HG03066 (cell line): ENCODE results near the gene RNF212.

Experiments used
- ATAC-seq: cut with Tn5 transposase; IDR thresholded peaks from one replicate; pipeline ENCODE4 v1.9.1; 2021; ENCODE audit warnings: low read depth; ENCODE audit not compliant: unreplicated experiment

The RNF212 gene

DNA sequence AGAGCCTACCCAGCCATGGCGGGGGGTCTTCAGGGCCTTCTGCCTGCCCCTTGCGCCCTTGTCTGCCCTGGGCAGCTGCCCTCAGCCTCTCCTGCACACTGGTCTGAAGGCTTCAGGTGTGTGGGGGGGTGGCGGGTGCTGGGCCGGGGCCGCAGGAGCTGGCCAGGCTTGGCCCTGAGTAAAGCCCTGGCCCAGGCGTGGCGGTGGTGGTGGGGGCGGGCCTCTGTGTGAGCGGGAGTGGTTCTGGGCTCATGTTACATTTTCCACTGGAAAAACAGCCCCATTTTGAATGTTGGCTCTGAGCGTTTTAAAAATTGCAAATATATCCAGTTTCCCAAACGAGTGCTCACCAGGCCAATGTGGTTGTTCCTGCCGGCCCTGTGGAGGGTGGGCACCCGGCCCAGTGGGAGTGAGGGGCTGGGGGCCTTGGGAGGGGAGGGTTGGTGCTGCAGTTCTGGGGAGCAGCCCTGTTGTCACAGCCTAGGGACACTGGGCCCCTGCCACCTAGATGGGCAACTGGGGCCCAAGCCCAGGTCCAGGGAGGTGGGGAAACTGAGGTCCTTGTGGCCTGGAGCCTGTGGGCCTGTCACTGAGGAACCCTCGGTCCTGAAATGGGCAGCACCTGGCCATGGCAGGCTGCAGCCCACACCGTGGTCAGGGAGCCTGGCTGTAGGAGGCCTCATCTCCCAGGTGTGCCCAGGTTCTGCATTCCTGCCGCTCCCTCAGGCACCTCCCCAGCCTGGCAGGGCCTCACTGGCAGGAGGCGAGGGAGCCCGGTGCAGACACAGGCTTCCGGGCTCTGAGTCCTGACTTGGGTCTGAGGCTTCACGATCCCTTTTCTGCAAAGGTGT is 73.6 kb downstream of the RNF212 start:
- no peak for ATAC-seq

DNA sequence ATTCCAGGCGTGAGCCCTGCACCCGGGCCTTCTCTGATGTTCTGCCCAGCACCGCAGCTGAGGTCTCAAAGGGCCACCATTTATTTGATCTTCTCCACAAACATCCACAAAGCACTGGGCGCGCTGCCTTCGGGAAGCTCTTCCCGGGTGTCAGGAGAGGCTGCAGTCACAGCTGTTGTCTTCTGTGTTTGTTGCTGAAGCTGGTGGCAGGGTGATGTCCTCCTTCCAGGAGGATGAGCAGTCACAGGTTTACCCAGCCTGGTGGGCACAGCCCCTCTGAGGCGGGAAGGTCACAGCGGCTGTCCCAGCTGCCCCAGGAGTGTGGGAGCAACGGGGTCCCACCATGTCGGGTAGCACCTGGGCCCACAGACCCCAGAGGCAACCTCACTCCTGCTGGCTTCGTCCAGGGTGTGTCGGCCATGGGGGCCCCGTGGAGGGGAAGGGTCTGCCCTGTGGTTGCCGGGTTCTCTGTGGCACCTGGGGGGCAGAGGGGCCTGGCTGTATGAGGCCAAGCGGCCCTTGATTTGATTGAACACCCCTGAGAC is 74.3 kb downstream of the RNF212 start:
- no peak for ATAC-seq

DNA sequence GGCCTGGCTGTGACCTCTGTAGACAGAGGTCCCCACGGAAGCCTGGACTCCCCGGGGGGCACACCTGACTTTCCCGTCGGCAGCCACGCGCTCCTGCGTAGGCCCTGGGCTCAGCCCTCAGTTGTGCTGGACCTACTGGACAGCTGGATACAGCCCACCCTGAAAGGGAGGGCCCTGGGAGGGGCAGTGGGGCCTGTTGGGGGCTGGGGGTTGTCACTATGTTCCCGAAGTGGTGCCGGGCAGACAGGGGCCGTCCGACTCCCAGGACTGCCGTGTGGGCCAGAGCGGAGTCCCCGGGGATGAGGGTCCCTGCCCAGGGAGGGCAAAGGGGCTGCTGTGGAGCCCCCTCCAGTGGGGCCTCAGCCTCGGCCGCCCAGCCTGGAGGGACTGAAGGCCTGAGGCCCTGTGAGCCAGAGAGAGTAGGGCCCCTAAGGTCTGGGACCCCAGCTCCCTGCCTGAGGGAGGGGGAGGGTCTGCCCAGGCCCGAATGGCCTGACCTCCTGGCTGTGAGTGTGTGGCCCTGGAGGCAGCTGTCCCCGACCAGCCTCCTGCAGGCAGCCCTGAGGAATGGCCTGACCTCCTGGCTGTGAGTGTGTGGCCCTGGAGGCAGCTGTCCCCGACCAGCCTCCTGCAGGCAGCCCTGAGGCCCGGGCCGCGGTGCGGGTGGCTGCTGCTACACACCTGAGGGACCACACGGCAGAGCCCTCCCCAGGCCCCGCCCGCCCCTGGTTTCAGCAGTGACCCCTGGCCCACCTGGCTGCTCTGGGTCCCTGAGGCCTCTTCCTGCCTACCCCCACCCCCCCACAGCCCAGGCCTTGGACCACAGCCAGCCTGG is 76.2 kb downstream of the RNF212 start:
- no peak for ATAC-seq

DNA sequence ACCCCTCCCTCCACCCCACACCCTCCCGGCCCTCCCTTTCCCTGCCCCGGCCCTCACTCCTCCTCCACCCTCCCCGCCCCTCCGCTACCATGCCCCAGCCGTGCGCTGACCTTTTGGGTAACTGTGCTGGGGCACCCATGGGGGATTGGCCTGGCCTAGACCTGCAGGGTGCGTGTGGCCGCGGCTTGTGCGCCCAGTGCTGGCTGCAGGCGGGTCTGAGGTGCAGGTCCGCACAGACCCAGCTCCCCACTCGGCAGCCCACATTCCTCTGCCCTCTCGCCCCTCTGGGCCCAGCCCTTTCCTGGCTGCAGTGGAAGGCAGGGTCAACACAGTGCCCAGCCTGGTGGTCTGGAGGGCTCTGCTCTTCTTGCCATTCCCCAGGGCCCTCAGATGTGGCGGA is 77.3 kb downstream of the RNF212 start:
- ATAC-seq, result no peak

DNA sequence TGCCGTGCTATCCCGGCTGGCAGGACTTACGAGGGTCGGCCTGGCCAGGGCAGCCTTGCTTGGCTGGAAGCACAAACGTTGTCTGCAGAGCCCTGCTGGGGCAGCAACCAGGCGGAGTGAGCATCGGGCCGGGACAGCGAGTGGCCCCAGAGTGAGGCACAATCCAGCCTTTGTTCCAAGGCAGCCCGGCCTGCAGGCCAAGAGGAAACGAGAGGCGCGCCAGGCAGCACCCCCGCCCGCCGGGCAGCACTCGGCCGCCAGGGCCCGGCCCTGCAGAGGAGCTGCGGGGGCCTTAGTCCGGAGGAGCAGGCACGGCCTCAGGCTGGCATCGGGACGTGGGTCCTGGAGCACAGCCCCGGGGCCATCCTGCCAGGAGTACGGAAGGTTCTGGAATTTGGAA is 77.9 kb downstream of the RNF212 start:
- no peak for ATAC-seq

DNA sequence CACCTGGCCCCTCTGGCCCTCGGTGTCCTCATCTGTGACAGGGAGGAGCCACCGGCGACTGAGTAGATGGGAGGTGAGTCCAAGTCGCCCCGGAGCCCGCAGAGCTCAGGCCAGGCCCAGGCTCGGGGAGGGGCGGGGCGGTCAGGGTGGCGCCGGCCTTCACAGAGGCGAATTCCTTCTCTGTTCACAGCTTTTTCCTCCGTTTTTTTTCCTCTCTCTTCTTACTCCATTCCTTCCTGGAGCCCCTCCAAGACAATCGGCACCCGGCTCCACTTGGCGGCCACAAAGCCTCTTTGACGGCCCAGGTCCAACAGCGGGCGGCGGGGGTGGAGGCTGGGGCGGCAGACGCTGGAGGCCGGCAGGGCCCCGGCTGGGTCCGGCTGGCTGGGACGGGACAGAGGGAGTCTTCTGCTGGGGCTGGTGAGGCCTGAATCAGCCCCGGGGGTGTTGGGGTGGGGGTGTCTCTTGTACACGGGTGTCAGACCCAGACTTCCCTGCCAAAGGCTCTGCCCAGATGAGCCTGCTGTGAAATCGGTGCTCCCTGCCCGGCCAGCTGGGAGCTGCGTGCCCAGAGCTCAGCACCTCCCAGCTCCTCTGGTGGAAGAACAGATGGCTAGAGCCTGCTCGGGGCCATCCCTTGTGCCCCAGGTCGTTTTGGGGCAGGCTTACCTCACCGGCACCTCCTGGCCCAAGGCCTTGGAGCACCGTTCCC is 79.4 kb downstream of the RNF212 start:
- ATAC-seq, result no peak

DNA sequence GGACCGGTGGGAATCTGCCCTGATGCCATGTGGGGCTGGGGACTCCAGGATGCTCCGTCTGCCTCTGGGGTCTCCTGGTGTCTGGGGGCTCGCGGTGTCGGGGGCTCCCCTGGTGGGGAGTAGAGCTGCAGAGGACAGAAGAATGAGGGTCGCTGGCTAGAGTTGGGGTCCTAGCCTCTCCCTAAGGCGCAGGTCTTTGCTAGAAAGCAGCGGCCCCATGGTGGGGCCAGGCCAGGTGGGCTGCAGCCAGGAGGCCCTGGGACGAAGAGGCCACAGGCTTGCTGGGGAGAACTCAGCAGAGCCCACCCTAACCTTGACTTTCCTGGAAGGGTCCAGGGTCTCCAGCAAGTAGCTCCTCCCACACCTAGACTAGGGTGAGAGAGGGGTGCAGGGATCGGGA is 80.5 kb downstream of the RNF212 start:
- no peak for ATAC-seq

DNA sequence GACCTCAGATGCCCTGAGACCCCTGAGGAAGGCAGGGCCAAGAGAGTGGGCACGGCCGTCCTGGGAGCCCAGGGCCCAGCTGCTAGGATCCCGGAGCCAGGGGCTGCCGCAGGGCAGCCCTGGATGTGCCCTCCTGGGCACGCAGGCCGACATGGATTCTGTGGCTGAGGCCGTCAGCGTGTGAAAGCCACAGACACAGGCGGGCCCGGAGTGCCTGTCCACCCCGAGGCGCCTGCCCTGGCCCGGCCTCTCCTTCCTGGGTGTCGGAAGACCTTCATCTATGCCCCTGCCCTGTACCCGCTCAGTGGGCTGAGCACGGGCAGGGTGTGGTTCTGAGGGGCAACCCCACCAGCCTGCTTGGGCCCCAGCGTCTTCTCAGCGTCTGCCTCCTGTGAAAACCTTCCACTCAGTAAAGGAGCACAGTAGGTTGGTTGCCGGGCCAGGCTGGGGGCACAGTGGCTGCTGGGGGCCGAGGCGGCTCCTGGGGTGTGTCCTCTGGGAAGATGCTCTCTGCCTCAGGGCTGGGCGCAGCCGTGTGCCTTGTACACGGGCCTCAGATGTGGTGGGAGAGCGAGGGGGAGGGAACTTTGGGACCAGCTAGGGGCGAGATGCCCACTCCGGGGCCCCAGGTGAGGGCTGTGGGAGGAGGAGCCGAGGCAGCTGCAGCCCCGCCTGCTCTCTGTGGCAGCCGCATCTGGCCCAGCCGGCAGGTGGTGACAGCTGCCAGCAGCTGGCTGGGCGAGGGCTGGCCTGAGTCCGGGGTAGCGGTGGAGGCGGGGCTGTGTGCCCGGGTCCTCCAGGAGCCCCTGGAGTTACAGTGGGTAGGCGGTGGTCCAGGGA is 81.2 kb downstream of the RNF212 start:
- ATAC-seq, result no peak

DNA sequence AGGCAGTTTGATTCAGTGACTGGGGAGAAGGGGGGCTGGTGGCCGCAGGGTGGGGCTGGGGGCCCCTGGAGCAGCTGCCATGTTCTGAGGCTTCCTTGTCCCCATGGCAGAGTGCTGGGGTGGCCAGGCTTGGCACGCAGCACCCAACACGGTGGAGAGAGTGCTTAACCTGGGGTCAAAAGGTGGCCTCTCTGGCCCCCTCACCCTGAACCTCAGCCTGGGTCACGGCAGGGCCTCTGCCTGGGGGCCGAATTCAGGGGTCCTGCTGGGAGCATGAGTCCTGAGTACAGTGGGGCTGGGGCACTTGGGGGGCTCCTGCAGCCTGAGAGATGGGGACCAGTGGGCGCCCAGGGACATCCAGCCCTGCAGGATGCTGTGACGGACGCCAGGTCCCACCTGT is 82.0 kb downstream of the RNF212 start:
- no peak for ATAC-seq

DNA sequence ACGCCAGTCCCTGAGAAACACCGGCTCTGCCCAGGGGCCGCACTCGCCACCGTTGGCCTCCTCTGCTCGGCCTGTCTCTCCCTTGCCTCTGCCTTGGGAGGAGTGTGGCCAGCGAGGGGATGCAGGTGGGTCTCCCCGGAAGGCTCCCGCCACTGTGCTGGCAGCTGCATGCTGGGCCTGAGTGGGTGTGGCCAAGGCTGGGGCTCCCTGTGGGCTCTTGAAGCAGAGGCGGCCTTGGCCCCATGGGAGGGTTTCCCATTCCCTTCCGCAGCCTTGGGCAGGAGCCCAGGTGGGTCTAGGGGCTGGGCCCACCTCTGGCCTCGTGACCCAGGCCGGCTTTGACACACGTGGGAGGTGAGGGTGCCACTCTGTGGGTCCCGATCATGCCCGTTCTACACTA is 82.8 kb downstream of the RNF212 start:
- no peak for ATAC-seq

DNA sequence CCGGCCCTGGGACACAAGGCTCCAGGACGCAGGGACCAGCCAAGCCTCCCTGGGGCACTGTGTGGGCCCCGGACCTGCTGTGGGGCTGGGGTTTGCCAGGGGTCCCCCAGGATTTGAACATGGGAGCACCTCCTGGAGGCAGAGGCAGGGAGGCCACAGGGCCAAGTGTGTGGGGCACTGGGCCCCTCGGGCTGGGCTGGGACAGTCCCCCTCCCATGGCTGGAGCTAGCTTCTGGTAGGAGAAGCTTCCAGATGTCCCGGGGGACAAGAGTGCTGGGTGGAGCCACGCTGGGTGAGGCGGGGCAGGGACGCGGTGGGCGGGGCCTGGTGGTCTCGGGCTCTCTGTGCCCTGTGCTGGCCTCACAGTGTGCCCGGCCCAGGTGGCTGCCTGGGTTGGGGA is 83.3 kb downstream of the RNF212 start:
- no peak for ATAC-seq

DNA sequence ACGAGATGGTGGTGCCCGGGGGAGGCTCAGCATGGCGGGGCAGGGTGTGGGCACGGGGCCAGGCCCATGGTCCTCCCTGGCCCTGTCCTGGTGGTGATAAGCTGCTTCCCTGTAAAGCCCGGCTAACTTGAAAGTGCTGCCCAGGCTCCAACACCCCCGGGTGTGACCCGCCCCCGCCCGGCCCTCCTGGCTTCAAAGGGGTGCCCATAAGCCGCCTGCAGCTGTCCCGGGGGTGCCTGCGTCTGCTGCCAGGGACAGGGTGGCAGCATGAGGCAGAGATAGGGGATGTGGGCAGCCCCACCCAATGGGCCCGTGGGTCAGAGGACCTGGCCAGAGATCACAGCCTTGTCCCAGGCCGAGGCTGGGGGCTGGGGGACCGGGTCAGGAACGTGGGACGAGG is 83.8 kb downstream of the RNF212 start:
- no peak for ATAC-seq

DNA sequence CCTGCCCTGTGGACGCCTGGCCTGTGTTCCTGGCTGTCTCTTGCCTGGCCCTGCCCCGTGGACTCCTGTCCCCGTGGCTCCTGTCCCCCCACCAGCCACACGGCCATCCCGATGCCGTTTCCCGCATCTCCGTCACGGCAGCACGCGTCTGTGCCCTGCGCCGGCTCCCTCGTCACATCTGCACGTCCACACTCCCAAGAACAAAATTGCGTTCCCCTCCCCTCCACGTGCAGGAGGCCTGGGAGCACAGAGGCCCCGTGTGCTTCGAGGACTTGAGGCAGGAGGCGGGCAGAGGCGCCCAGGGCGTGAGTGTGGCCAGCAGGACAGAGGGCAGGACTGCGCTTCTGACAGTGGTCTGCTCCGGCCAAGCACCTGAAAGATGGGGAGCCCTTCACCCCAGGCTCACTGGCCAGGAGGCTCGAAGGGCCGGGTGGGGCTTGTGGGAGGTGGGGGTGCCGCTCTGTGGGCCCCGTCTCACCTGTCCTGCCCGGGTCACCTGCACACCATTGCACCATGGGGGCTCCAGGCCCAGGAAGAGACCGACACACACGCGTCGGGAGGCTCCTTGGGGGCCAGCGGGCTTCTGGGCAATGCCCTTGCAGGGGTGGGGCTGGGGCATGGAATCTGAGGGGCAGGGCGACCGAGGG is 84.7 kb downstream of the RNF212 start:
- no peak for ATAC-seq

DNA sequence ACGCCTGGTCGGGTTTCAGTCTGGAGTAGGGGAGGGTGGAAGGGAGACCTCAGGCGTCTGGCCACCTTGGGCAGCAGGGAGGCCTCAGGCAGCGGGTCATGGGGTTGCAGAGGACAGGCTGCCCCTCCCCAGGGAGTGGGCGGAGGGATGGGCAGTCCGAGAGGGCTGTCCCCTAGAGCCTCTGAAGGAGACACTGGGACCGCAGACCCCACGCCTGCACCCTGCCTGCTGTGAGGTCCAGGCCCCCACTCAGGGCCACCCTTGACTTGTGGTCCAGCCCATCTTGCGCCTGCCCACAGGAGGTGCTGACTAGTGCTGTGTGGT is 85.5 kb downstream of the RNF212 start:
- no peak for ATAC-seq

DNA sequence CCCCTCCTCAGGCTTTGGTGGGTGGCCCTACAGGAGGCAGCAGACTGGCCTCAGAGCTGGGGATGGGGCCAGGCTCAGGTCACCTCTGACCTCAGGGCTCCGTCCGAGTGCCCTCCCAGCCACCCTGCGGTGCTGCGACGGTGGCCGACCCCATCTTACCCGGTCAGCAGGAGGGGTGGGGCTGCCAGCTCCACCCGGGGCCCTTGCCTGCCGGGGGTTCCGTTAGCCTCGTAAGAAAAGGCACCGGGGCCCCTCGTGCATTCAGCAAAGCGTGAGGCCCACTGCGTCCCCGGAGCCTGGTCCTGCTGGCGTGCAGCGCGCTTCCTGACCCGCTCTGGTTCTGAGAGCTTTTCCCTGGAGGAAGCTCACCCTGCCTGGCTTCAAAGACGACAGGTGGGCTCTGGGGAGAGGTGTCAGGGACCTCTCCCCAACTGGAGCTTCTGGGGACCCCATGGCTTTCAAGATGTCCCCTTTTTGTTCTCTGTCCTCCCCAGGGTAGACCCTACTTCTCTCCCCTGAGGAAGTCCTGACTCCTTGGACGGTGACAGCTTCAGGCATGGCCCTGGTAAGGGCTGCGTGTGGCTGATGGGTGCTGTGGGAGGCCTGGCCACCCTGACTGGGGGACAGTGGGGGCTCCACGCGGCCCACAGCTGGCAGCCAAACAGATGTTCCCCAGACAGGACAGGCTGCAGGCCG is 86.0 kb downstream of the RNF212 start:
- ATAC-seq, result no peak

DNA sequence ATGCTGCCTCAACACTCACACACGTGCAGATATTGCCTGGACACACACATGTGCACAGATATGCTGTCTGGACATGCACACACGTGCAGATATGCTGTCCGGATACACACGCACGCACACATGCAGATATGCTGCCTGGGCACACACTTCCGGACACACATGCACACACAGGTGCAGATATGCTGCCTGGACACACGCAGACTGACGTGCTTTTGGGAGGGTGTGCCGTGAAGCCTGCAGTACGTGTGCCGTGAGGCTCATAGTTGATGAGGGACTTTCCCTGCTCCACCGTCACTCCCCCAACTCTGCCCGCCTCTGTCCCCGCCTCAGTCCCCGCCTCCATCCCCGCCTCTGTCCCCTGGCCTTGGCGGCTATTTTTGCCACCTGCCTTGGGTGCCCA is 87.2 kb downstream of the RNF212 start:
- ATAC-seq, result peak; percentile 60

DNA sequence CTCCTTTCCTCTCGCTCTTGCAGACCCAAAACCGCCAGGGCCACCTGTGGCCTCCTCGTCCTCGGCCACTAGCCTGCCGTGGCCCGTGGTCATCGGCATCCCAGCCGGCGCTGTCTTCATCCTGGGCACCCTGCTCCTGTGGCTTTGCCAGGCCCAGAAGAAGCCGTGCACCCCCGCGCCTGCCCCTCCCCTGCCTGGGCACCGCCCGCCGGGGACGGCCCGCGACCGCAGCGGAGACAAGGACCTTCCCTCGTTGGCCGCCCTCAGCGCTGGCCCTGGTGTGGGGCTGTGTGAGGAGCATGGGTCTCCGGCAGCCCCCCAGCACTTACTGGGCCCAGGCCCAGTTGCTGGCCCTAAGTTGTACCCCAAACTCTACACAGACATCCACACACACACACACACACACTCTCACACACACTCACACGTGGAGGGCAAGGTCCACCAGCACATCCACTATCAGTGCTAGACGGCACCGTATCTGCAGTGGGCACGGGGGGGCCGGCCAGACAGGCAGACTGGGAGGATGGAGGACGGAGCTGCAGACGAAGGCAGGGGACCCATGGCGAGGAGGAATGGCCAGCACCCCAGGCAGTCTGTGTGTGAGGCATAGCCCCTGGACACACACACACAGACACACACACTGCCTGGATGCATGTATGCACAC is 88.3 kb downstream of the RNF212 start:
- ATAC-seq, result no peak

DNA sequence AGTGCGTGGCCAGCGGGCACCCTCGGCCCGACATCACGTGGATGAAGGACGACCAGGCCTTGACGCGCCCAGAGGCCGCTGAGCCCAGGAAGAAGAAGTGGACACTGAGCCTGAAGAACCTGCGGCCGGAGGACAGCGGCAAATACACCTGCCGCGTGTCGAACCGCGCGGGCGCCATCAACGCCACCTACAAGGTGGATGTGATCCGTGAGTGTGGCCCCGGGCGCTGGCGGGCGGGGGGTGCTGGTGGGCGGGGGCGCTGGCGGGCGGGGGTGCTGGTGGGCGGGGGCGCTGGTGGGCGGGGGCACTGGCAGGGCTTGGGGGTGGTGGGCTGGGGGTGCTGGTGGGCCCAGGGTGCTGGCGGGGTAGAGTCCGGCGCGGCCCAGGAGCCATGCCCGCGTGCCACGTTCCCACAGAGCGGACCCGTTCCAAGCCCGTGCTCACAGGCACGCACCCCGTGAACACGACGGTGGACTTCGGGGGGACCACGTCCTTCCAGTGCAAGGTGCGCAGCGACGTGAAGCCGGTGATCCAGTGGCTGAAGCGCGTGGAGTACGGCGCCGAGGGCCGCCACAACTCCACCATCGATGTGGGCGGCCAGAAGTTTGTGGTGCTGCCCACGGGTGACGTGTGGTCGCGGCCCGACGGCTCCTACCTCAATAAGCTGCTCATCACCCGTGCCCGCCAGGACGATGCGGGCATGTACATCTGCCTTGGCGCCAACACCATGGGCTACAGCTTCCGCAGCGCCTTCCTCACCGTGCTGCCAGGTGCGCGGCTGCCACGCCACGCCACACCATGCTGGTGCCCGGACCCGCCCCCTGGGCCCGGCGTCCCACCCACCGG is 89.2 kb downstream of the RNF212 start:
- ATAC-seq, result no peak
